Thyroid gland (tissue), 4 donors: ENCODE measurements around the gene CHI3L2.

Experiments used
- POLR2A ChIP-seq, 2 donors: fragments of 450-650 bp; IDR thresholded peaks; one replicate each; pipeline ENCODE4 v1.6.1; 2017; ENCODE audit warnings: antibody characterized with exemption in 2 of 2, mild to moderate bottlenecking in 2 of 2, moderate library complexity in 1 of 2
- TF ChIP-seq, protein P1 (sequence below), 6 experiments: fragments of 200-600 bp in 3 of 6; fragments of 450-650 bp in 3 of 6; sonication (generic) in 3 of 6; IDR thresholded peaks; one replicate each; pipeline ENCODE4 v1.5.1; 2016 to 2019; ENCODE audit warnings: antibody characterized with exemption in 6 of 6, mild to moderate bottlenecking in 2 of 6, inconsistent platforms in 1 of 6, moderate library complexity in 1 of 6

DNA sequence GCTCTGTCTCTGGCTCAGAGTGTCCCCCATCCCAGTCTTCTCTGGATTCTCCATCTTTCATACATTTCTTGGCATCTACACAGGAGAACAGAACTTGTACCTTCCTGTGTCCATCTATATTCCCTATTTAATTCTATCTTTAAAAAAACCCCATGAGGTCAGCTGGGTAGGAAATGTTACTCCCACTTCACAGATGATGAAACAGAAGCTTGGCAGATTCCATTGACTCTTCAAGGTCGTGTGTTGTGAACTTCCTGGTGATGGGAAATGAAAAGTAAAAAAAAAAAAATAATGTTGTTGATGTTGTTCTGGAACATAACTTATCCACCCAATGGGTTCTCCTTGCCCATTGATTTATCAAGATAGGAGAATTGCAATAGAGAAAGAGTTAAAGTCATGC lies 8.9 kb downstream of the CHI3L2 start:
- TF ChIP-seq POLR2A (IDR thresholded peaks at IDR 0.05), result no peak
- TF ChIP-seq, protein P1, sequence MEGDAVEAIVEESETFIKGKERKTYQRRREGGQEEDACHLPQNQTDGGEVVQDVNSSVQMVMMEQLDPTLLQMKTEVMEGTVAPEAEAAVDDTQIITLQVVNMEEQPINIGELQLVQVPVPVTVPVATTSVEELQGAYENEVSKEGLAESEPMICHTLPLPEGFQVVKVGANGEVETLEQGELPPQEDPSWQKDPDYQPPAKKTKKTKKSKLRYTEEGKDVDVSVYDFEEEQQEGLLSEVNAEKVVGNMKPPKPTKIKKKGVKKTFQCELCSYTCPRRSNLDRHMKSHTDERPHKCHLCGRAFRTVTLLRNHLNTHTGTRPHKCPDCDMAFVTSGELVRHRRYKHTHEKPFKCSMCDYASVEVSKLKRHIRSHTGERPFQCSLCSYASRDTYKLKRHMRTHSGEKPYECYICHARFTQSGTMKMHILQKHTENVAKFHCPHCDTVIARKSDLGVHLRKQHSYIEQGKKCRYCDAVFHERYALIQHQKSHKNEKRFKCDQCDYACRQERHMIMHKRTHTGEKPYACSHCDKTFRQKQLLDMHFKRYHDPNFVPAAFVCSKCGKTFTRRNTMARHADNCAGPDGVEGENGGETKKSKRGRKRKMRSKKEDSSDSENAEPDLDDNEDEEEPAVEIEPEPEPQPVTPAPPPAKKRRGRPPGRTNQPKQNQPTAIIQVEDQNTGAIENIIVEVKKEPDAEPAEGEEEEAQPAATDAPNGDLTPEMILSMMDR (IDR thresholded peaks at IDR 0.05), result no peak
